ENCODE results near the gene ACTR3C. TPM values are rescaled to one million over a fixed set of nuclear protein-coding genes. Genes with fewer than 3 reads are reported as not detected.
A peak's percentile ranks its signal among the peaks of the same experiment; 100 is the strongest.

The ACTR3C gene
- total RNA-seq, 1 experiment from 2014 or later, result 26.0 TPM

- H3K27me3 Mint-ChIP-seq (ENCODE audit: unreplicated experiment), result no peaks in the 10 kb centered on the region
- peaks cover 23% of the 10 kb centered on the region for H3K36me3 Mint-ChIP-seq (ENCODE audit: insufficient read depth, unreplicated experiment)
- peak overlapping the region; percentile 76 for H3K4me3 Mint-ChIP-seq (ENCODE audit: low read depth, unreplicated experiment)
Measured at GRCh38 chr7:150340875-150341262, 17.5 kb upstream of the ACTR3C start.

GRCh38 chr7:150340024-150340749 is 16.8 kb upstream of the ACTR3C start:
- TF ChIP-seq CTCF (IDR thresholded peaks at IDR 0.05; ENCODE audit: unreplicated experiment), result no peak
- Mint-ChIP-seq H3K27me3 (ENCODE audit: unreplicated experiment) (no peaks in the 10 kb centered on the region), H3K36me3 (ENCODE audit: insufficient read depth, unreplicated experiment) (peaks cover 23% of the 10 kb centered on the region), H3K4me3 (ENCODE audit: low read depth, unreplicated experiment) (peak overlapping the region; percentile 76), H3K9me3 (ENCODE audit: low read depth, unreplicated experiment) (no peaks in the 10 kb centered on the region), H3K27ac (ENCODE audit: unreplicated experiment) (peak overlapping the region; percentile 75), H3K4me1 (ENCODE audit: low read depth, unreplicated experiment) (peaks cover 18% of the 10 kb centered on the region)
- intact Hi-C loops (cut with micrococcal nuclease; ENCODE audit: unreplicated experiment), result no loop called here
- BruUV-seq (replicated peaks), result no TSS peak
- CTCF ChIA-PET, result interaction anchor here (0.6 to 1.1 kb wide), 2 partner anchors 16 to 17 kb away, joined by 3 to 4 read pairs; partner anchors contain the start of gene ACTR3C
- DNase-seq, result peak; percentile 43

More at GRCh38 chr7:150340875-150341262, 17.5 kb upstream of the ACTR3C start:
- DNase-seq, result no peak
- intact Hi-C loops (cut with micrococcal nuclease; ENCODE audit: unreplicated experiment), result no loop called here
- H3K27ac Mint-ChIP-seq (ENCODE audit: unreplicated experiment), result no peak overlapping the region
- peaks cover 18% of the 10 kb centered on the region for H3K4me1 Mint-ChIP-seq (ENCODE audit: low read depth, unreplicated experiment)
- no peak for TF ChIP-seq CTCF (IDR thresholded peaks at IDR 0.05; ENCODE audit: unreplicated experiment)
- no peaks in the 10 kb centered on the region for H3K9me3 Mint-ChIP-seq (ENCODE audit: low read depth, unreplicated experiment)
- BruUV-seq (replicated peaks), result no TSS peak
- CTCF ChIA-PET, result no interaction called here

- Mint-ChIP-seq H3K36me3 (ENCODE audit: insufficient read depth, unreplicated experiment) (peaks cover 23% of the 10 kb centered on the region), H3K4me3 (ENCODE audit: low read depth, unreplicated experiment) (peak overlapping the region; percentile 76), H3K4me1 (ENCODE audit: low read depth, unreplicated experiment) (peaks cover 18% of the 10 kb centered on the region), H3K9me3 (ENCODE audit: low read depth, unreplicated experiment) (no peaks in the 10 kb centered on the region), H3K27me3 (ENCODE audit: unreplicated experiment) (no peaks in the 10 kb centered on the region), H3K27ac (ENCODE audit: unreplicated experiment) (peak overlapping the region; percentile 75)
- intact Hi-C loops (cut with micrococcal nuclease; ENCODE audit: unreplicated experiment), result no loop called here
- TF ChIP-seq CTCF (IDR thresholded peaks at IDR 0.05; ENCODE audit: unreplicated experiment), result no peak
- CTCF ChIA-PET, result interaction anchor here (1.1 kb wide), 1 partner anchor 16 kb away, joined by 3 read pairs; the partner anchor contains the start of gene ACTR3C
- no peak for DNase-seq
- BruUV-seq (replicated peaks), result no TSS peak
Measured at GRCh38 chr7:150339409-150339809, 16.1 kb upstream of the ACTR3C start.

- Mint-ChIP-seq H3K9me3 (ENCODE audit: low read depth, unreplicated experiment) (no peaks in the 10 kb centered on the region), H3K4me1 (ENCODE audit: low read depth, unreplicated experiment) (peaks cover 18% of the 10 kb centered on the region), H3K4me3 (ENCODE audit: low read depth, unreplicated experiment) (no peak overlapping the region), H3K27ac (ENCODE audit: unreplicated experiment) (no peak overlapping the region), H3K27me3 (ENCODE audit: unreplicated experiment) (no peaks in the 10 kb centered on the region), H3K36me3 (ENCODE audit: insufficient read depth, unreplicated experiment) (peaks cover 23% of the 10 kb centered on the region)
- BruUV-seq (replicated peaks), result no TSS peak
- no peak for DNase-seq
- no peak for TF ChIP-seq CTCF (IDR thresholded peaks at IDR 0.05; ENCODE audit: unreplicated experiment)
- CTCF ChIA-PET, result no interaction called here
- intact Hi-C loops (cut with micrococcal nuclease; ENCODE audit: unreplicated experiment), result no loop called here
Measured at GRCh38 chr7:150338166-150338829, 15.0 kb upstream of the ACTR3C start.

Measured in Calu3 (cell line).